HCT116 (cell line): Measurements from ENCODE around the gene DNMT1. TPM values are rescaled to one million over a fixed set of nuclear protein-coding genes. Genes with fewer than 3 reads are reported as not detected.

ENCODE experiments used
- ATAC-seq: fragments of 200-7000 bp; cut with Tn5 transposase; 2 replicates; pipeline ENCODE4 v1.9.1; 2020; ENCODE audit warnings: mild to moderate bottlenecking, moderate library complexity
- BruUV-seq: library from RNA; stranded (reverse); fragments of 400-500 nt; replicated peaks from 2 replicates; lab custom pipeline; 2021; lab: Mats Ljungman, UMichigan
- CTCF ChIA-PET: fragments of 300-600 bp; sonication (Branson Sonifier 250); formaldehyde crosslinking; loops from one replicate; lab custom pipeline; 2021; ENCODE audit warnings: antibody characterized with exemption; lab: Charles Lee
- POLR2A ChIA-PET: fragments of 300-600, 350-600 bp; sonication (Branson Sonifier 250); formaldehyde crosslinking; loops from one replicate; lab custom pipeline; 2021; ENCODE audit warnings: antibody characterized with exemption; lab: Charles Lee
- RAD21 ChIA-PET, 2 experiments: fragments of 300-600 bp; sonication (Branson Sonifier 250); formaldehyde crosslinking; loops; one replicate each; lab custom pipeline; 2023; ENCODE audit warnings: low total read pairs in 2 of 2; ENCODE audit not compliant: uncharacterized antibody in 2 of 2, unreplicated experiment in 2 of 2, low non-redundant PET in 1 of 2; lab: Charles Lee
- DNase-seq: peaks from one replicate; pipeline ENCODE4 v3.0.0-alpha.2; 2010; ENCODE audit warnings: low read depth, low spot score
- H2AFZ ChIP-seq: fragments of 200-600 bp; shearing (Covaris generic), sonication (generic); 2 replicates; pipeline ENCODE4 v1.6.1; 2017; ENCODE audit warnings: low read depth, mixed run types, mixed read lengths, antibody characterized with exemption, low read length; ENCODE audit not compliant: poor library complexity, severe bottlenecking
- H3K27ac ChIP-seq: 2 replicates; pipeline ENCODE4 v1.5.1; 2012; ENCODE audit warnings: low read depth, low read length
- H3K27me3 ChIP-seq: fragments of 200-600 bp; sonication (generic); 2 replicates; pipeline ENCODE4 v1.6.1; 2016; ENCODE audit warnings: mixed run types, low read length, mixed read lengths; ENCODE audit not compliant: insufficient read depth
- H3K36me3 ChIP-seq, 2 experiments: fragments of 200-500 bp in 1 of 2; fragments of 200-600 bp in 1 of 2; sonication (Bioruptor generic) in 1 of 2; sonication (generic) in 1 of 2; 2 replicates each; pipeline versions ENCODE4 v1.5.1 to v1.6.1; 2014 to 2016; ENCODE audit warnings: low read length in 2 of 2, inconsistent platforms in 1 of 2, mixed read lengths in 1 of 2, mixed run types in 1 of 2; ENCODE audit not compliant: insufficient read depth in 2 of 2, control insufficient read depth in 1 of 2
- H3K4me1 ChIP-seq, 2 experiments: fragments of 200-600 bp in 1 of 2; sonication (generic) in 1 of 2; 2 replicates each; pipeline versions ENCODE4 v1.5.1 to v1.6.1; 2012 to 2017; ENCODE audit warnings: low read length in 2 of 2, inconsistent platforms in 1 of 2, mild to moderate bottlenecking in 1 of 2, mixed read lengths in 1 of 2, mixed run types in 1 of 2, moderate library complexity in 1 of 2; ENCODE audit not compliant: insufficient read depth in 2 of 2, control insufficient read depth in 1 of 2
- H3K4me2 ChIP-seq: fragments of 200-600 bp; sonication (generic); 2 replicates; pipeline ENCODE4 v1.6.1; 2017; ENCODE audit warnings: mixed run types, low read length, mixed read lengths
- H3K4me3 ChIP-seq, 2 experiments: fragments of 200-600 bp in 1 of 2; sonication (generic) in 1 of 2; replicated peaks in 1 of 2; 2 replicates each; pipeline ENCODE4 v1.5.1; 2011 to 2016; ENCODE audit warnings: low read length in 2 of 2, control low read depth in 1 of 2, low read depth in 1 of 2, mild to moderate bottlenecking in 1 of 2, mixed read lengths in 1 of 2, mixed run types in 1 of 2
- H3K79me2 ChIP-seq: fragments of 200-600 bp; sonication (generic); 2 replicates; pipeline ENCODE4 v1.6.1; 2017; ENCODE audit warnings: mild to moderate bottlenecking, mixed run types, low read length, moderate library complexity, mixed read lengths; ENCODE audit not compliant: insufficient read depth
- H3K9ac ChIP-seq: fragments of 200-600 bp; sonication (generic); 2 replicates; pipeline ENCODE4 v1.6.1; 2016; ENCODE audit warnings: low read length, mixed read lengths
- H3K9me2 ChIP-seq: fragments of 200-600 bp; sonication (generic), shearing (Covaris generic); 2 replicates; pipeline ENCODE4 v1.6.1; 2017; ENCODE audit warnings: mixed run types, mild to moderate bottlenecking, moderate library complexity; ENCODE audit not compliant: insufficient read depth
- H3K9me3 ChIP-seq, 2 experiments: fragments of 200-500 bp in 1 of 2; fragments of 200-600 bp in 1 of 2; sonication (Bioruptor generic) in 1 of 2; sonication (generic) in 1 of 2; 2 replicates each; pipeline ENCODE4 v1.6.1; 2014 to 2017; ENCODE audit warnings: low read length in 2 of 2, mixed read lengths in 2 of 2, inconsistent platforms in 1 of 2, low read depth in 1 of 2, mild to moderate bottlenecking in 1 of 2, mixed run types in 1 of 2, moderate library complexity in 1 of 2; ENCODE audit not compliant: control insufficient read depth in 1 of 2, insufficient read depth in 1 of 2
- H4K20me1 ChIP-seq: fragments of 200-600 bp; sonication (generic), shearing (Covaris generic); 2 replicates; pipeline ENCODE4 v1.6.1; 2017; ENCODE audit warnings: mixed run types, mild to moderate bottlenecking, moderate library complexity; ENCODE audit not compliant: insufficient read depth
- CTCF ChIP-seq, 3 experiments: fragments of 200-600 bp in 1 of 3; sonication (generic) in 1 of 3; IDR thresholded peaks in 2 of 3; conservative IDR thresholded peaks in 1 of 3; 2 replicates each; pipeline ENCODE4 v1.5.1; 2012 to 2017; ENCODE audit warnings: low read depth in 2 of 3, low read length in 2 of 3, antibody characterized with exemption in 1 of 3, borderline replicate concordance in 1 of 3, control low read depth in 1 of 3, mild to moderate bottlenecking in 1 of 3, mixed read lengths in 1 of 3, mixed run types in 1 of 3, moderate library complexity in 1 of 3; ENCODE audit not compliant: insufficient read depth in 1 of 3
- EZH2 ChIP-seq: fragments of 200-600 bp; sonication (generic); IDR thresholded peaks from 2 replicates; pipeline ENCODE4 v1.6.1; 2017; ENCODE audit warnings: antibody characterized with exemption, mixed run types
- FOSL1 ChIP-seq: IDR thresholded peaks from 2 replicates; pipeline ENCODE4 v1.6.1; 2012; ENCODE audit warnings: low read depth
- REST ChIP-seq: IDR thresholded peaks from 2 replicates; pipeline ENCODE4 v1.6.1; 2012; ENCODE audit warnings: low read depth
- SP1 ChIP-seq: IDR thresholded peaks from 2 replicates; pipeline ENCODE4 v1.6.1; 2012; ENCODE audit warnings: low read depth
- SRF ChIP-seq: IDR thresholded peaks from 2 replicates; pipeline ENCODE4 v1.6.1; 2012; ENCODE audit warnings: low read depth
- TCF7L2 ChIP-seq: IDR thresholded peaks from 2 replicates; pipeline ENCODE4 v1.7.0; 2011; ENCODE audit warnings: borderline replicate concordance, inconsistent platforms; ENCODE audit not compliant: insufficient read depth, insufficient read length; ENCODE audit errors: extremely low read depth
- intact Hi-C: fragments of 100-400 bp; cut with micrococcal nuclease; formaldehyde crosslinking; loops from 2 replicates; pipeline ENCODE4 v1.10.0; 2022
- total RNA-seq: library from RNA; stranded (reverse); gene quantifications from one replicate; pipeline ENCODE4 v1.2.1, GENCODE V29; 2021; ENCODE audit not compliant: unreplicated experiment

DNMT1 gene
- total RNA-seq, 1 experiment from 2014 or later, result 235 TPM

GRCh38 chr19:10106100-10106936 lies 88.4 kb downstream of the DNMT1 start, which contains the start of gene PPAN (continued):
- TF ChIP-seq REST (no peak), TCF7L2 (peak; percentile 19), SRF (peak; percentile 66; the same call in 1 of the 2 replicates)

- Histone ChIP-seq H3K4me3 (peak overlapping the region; percentile 72 to 99; a peak in 3 of 4 replicates), H3K9ac (peak overlapping the region; percentile 85; the same call in 1 of the 2 replicates), H3K36me3 (peaks cover 27 to 32% of the 10 kb centered on the region in 2 experiments), H3K9me2 (no peaks in the 10 kb centered on the region), H3K4me1 (peaks cover 12 to 27% of the 10 kb centered on the region in 2 experiments), H4K20me1 (no peaks in the 10 kb centered on the region), H3K27me3 (no peaks in the 10 kb centered on the region), H2AFZ (peak overlapping the region; percentile 77), H3K79me2 (peaks cover 45% of the 10 kb centered on the region), H3K27ac (peak overlapping the region; percentile 45; the same call in 1 of the 2 replicates), H3K9me3 (no peaks in the 10 kb centered on the region), H3K4me2 (peak overlapping the region; percentile 94)
- ChIA-PET CTCF (interaction anchor here (1.2 kb wide), 1 partner anchor 9 kb away, joined by 9 read pairs; no protein-coding TSS in a partner anchor), RAD21 (no interaction called here), POLR2A (interaction anchor here (1.0 to 2.4 kb wide), 3 partner anchors 9 to 10 kb away, joined by 3 to 14 read pairs (median 5); no protein-coding TSS in a partner anchor)
- TF ChIP-seq EZH2, result no peak
- no peak for TF ChIP-seq SP1
- no peak for TF ChIP-seq FOSL1
- TF ChIP-seq TCF7L2, result no peak
- TF ChIP-seq CTCF (IDR thresholded peaks at IDR 0.05 in 2 of 3, conservative IDR thresholded peaks at IDR 0.05 in 1 of 3; ENCODE audit: borderline replicate concordance in 1 of 3, insufficient read depth in 1 of 3, low read depth in 2 of 3, low read length in 2 of 3), result no peak
- intact Hi-C loops, result no loop called here
- BruUV-seq, result no TSS peak
- ATAC-seq (no peak), DNase-seq (no peak)
Measured at GRCh38 chr19:10105509-10106099, 89.1 kb downstream of the DNMT1 start.
